Neuron (in vitro differentiated cells): ENCODE measurements around the gene B3GAT1.

ENCODE experiments used
- H2AFZ ChIP-seq: one replicate; pipeline ENCODE4 v1.6.1; 2013; ENCODE audit warnings: low read depth, mild to moderate bottlenecking, inconsistent platforms, low read length, moderate library complexity
- H3K27me3 ChIP-seq: one replicate; pipeline ENCODE4 v1.6.1; 2013; ENCODE audit warnings: low read length; ENCODE audit not compliant: insufficient read depth
- H3K36me3 ChIP-seq: one replicate; pipeline ENCODE4 v1.6.1; 2013; ENCODE audit warnings: low read length; ENCODE audit not compliant: insufficient read depth
- H3K4me1 ChIP-seq: one replicate; pipeline ENCODE4 v1.6.1; 2013; ENCODE audit warnings: low read length; ENCODE audit not compliant: insufficient read depth
- H3K4me3 ChIP-seq: 2 replicates; pipeline ENCODE4 v1.5.1; 2013; ENCODE audit warnings: mild to moderate bottlenecking, low read length, moderate library complexity
- H3K9me3 ChIP-seq: one replicate; pipeline ENCODE4 v1.6.1; 2013; ENCODE audit warnings: low read length

Gene B3GAT1

GRCh38 chr11:134399996-134400395, 12.0 kb downstream of the B3GAT1 start:
- Histone ChIP-seq H3K9me3 (no peaks in the 10 kb centered on the region), H3K4me1 (no peaks in the 10 kb centered on the region), H3K27me3 (no peaks in the 10 kb centered on the region), H3K36me3 (no peaks in the 10 kb centered on the region), H3K4me3 (no peak overlapping the region), H2AFZ (no peak overlapping the region)

GRCh38 chr11:134399293-134399654, 12.8 kb downstream of the B3GAT1 start:
- no peaks in the 10 kb centered on the region for H3K9me3 ChIP-seq
- H3K36me3 ChIP-seq: no peaks in the 10 kb centered on the region
- no peak overlapping the region for H3K4me3 ChIP-seq
- H3K4me1 ChIP-seq: no peaks in the 10 kb centered on the region
- H2AFZ ChIP-seq: no peak overlapping the region
- no peaks in the 10 kb centered on the region for H3K27me3 ChIP-seq

GRCh38 chr11:134398644-134399292, 13.3 kb downstream of the B3GAT1 start:
- Histone ChIP-seq H3K36me3 (no peaks in the 10 kb centered on the region), H3K9me3 (no peaks in the 10 kb centered on the region), H2AFZ (no peak overlapping the region), H3K4me1 (no peaks in the 10 kb centered on the region), H3K27me3 (no peaks in the 10 kb centered on the region), H3K4me3 (no peak overlapping the region)

- Histone ChIP-seq H3K4me1 (no peaks in the 10 kb centered on the region), H3K9me3 (no peaks in the 10 kb centered on the region), H3K36me3 (no peaks in the 10 kb centered on the region), H3K4me3 (no peak overlapping the region), H3K27me3 (no peaks in the 10 kb centered on the region), H2AFZ (no peak overlapping the region)
Measured at GRCh38 chr11:134398079-134398444, 14.0 kb downstream of the B3GAT1 start.

GRCh38 chr11:134397304-134398078, 14.6 kb downstream of the B3GAT1 start:
- H3K27me3 ChIP-seq: no peaks in the 10 kb centered on the region
- no peaks in the 10 kb centered on the region for H3K4me1 ChIP-seq
- H3K9me3 ChIP-seq: no peaks in the 10 kb centered on the region
- H3K4me3 ChIP-seq: no peak overlapping the region
- no peak overlapping the region for H2AFZ ChIP-seq
- H3K36me3 ChIP-seq: no peaks in the 10 kb centered on the region

- Histone ChIP-seq H3K9me3 (no peaks in the 10 kb centered on the region), H3K36me3 (no peaks in the 10 kb centered on the region), H3K4me1 (no peaks in the 10 kb centered on the region), H3K4me3 (no peak overlapping the region), H2AFZ (no peak overlapping the region), H3K27me3 (no peaks in the 10 kb centered on the region)
Measured at GRCh38 chr11:134395002-134395401, 17.0 kb downstream of the B3GAT1 start.

GRCh38 chr11:134394311-134394710, 17.7 kb downstream of the B3GAT1 start:
- Histone ChIP-seq H3K27me3 (no peaks in the 10 kb centered on the region), H3K4me1 (no peaks in the 10 kb centered on the region), H2AFZ (no peak overlapping the region), H3K4me3 (no peak overlapping the region), H3K36me3 (no peaks in the 10 kb centered on the region), H3K9me3 (no peaks in the 10 kb centered on the region)

- Histone ChIP-seq H3K4me1 (no peaks in the 10 kb centered on the region), H3K4me3 (no peak overlapping the region), H3K27me3 (no peaks in the 10 kb centered on the region), H3K9me3 (no peaks in the 10 kb centered on the region), H2AFZ (no peak overlapping the region), H3K36me3 (peaks cover 2% of the 10 kb centered on the region)
Measured at GRCh38 chr11:134393638-134394037, 18.4 kb downstream of the B3GAT1 start.

GRCh38 chr11:134392953-134393615, 19.0 kb downstream of the B3GAT1 start:
- no peaks in the 10 kb centered on the region for H3K4me1 ChIP-seq
- H3K36me3 ChIP-seq: peaks cover 3% of the 10 kb centered on the region
- H2AFZ ChIP-seq: no peak overlapping the region
- no peak overlapping the region for H3K4me3 ChIP-seq
- no peaks in the 10 kb centered on the region for H3K27me3 ChIP-seq
- H3K9me3 ChIP-seq: no peaks in the 10 kb centered on the region

GRCh38 chr11:134391656-134392055, 20.4 kb downstream of the B3GAT1 start:
- H3K27me3 ChIP-seq: no peaks in the 10 kb centered on the region
- no peaks in the 10 kb centered on the region for H3K4me1 ChIP-seq
- H3K36me3 ChIP-seq: peaks cover 3% of the 10 kb centered on the region
- H3K4me3 ChIP-seq: no peak overlapping the region
- H2AFZ ChIP-seq: no peak overlapping the region
- no peaks in the 10 kb centered on the region for H3K9me3 ChIP-seq

GRCh38 chr11:134390706-134391569, 21.1 kb downstream of the B3GAT1 start:
- Histone ChIP-seq H3K36me3 (peaks cover 3% of the 10 kb centered on the region), H3K9me3 (no peaks in the 10 kb centered on the region), H2AFZ (no peak overlapping the region), H3K4me3 (no peak overlapping the region), H3K4me1 (no peaks in the 10 kb centered on the region), H3K27me3 (no peaks in the 10 kb centered on the region)

GRCh38 chr11:134389464-134390180, 22.4 kb downstream of the B3GAT1 start:
- no peaks in the 10 kb centered on the region for H3K4me1 ChIP-seq
- H3K9me3 ChIP-seq: no peaks in the 10 kb centered on the region
- no peak overlapping the region for H3K4me3 ChIP-seq
- H3K27me3 ChIP-seq: no peaks in the 10 kb centered on the region
- peaks cover 3% of the 10 kb centered on the region for H3K36me3 ChIP-seq
- no peak overlapping the region for H2AFZ ChIP-seq
